Suppressor macrophage (primary cell): Measurements from ENCODE around the gene ENKD1.

Experiments used
- DNase-seq, 4 experiments: peaks; one replicate each; pipeline ENCODE4 v3.0.0-alpha.2; 2020 to 2022
- total RNA-seq, 17 experiments: gene quantifications; one replicate each; lab custom pipeline; 2026; ENCODE audit warnings: mixed read lengths in 6 of 17, inconsistent platforms in 3 of 17; lab: John Stamatoyannopoulos, UW

The ENKD1 gene, protein sequence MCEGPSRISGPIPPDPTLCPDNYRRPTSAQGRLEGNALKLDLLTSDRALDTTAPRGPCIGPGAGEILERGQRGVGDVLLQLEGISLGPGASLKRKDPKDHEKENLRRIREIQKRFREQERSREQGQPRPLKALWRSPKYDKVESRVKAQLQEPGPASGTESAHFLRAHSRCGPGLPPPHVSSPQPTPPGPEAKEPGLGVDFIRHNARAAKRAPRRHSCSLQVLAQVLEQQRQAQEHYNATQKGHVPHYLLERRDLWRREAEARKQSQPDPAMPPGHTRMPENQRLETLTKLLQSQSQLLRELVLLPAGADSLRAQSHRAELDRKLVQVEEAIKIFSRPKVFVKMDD
- total RNA-seq: 1.6 to 11.8 (median 5.4) reads per million in 17 experiments

DNA sequence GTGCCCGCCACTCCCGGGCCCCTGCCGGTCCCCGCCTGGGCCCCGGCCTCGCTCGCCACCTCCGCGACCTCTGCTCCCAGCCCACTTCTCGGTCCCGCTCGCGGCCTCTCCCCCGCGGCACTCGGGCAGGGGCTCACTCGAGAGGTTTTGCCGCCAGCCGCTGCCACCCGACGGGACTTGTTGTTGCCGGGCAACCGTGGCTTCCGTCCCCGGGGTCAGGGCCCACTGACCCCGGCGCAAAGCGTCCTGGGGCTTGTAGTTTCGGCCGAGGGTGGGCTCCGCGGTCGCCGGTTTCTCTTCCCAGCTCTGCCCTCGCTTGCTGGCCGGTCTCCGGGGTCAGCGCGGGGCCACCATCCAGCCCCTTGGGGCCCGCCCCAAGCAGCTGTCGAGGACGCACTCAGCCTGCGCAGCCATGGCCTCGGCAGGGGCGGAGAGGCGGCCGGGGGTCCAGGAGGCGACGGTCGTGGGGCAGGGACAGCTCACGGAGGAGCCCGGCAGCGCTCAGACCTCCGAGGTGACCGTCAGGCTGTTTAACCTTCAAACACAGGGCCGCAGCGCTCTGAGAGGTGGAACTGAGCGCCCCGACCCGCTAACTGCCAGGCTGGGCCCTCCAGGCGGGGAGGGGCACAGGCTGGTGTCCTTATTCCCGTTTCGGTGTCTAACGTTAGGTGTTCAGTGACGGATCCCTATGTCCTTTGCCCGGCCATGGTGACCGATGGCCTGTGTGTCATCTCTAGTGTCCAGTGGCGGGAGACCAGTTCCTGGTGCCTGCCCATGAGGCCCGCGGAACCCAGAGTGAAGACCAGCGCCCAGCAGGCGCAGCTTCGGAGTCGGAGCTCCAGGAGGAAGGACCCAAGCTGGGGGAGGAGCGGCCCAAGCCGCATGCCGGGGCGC lies at the start of gene ENKD1, which contains the start of gene C16orf86:
Gene ENKD1, minus strand, starts transcription at position 192 of the 894 bp plus-strand sequence. CDS start 308 bp downstream, outside the sequence.
Gene C16orf86, plus strand, starts transcription at position 256 of the 894 bp plus-strand sequence. Its CDS starts 157 bp downstream, at position 413.
- DNase-seq: peak; percentile 86 to 95 (median 92)

DNA sequence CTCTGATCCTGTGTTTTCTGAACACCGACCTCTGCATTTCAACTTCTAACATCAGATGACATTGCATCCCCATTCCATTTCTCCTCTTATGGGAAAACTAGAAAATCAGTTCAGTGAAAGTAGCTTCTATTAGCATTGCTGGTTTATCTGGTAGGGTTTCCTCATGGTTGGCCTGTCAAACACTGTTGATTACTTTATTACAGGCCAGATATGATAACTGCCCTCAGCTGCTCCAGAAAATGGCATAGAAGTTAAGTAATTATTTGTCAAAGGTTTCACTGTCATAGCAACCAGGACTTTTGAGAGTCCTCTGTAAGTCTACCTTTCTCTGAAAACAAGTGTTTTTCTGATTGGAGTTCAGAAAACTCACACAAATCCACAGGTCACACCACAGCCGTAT lies 49.5 kb upstream of the ENKD1 start:
- DNase-seq: no peak

DNA sequence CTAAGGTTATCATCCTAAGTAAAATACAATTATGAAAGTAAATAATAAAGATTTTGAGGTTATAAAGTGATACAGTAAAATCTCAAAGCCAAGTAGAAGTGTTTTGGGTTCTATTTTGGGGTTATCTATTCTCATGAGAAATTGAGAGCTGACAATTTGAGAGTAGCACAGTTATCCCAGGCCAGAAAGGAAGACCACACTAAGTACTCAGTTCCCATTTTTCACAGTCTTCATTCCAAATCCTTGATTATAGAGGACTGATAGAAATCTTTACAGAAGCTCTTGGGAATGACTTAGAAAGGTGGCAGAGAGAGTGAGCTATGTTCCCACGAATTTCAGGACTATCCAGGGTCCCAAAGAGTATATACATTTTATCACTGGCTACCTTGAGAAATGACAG lies 48.0 kb upstream of the ENKD1 start:
- no peak for DNase-seq

DNA sequence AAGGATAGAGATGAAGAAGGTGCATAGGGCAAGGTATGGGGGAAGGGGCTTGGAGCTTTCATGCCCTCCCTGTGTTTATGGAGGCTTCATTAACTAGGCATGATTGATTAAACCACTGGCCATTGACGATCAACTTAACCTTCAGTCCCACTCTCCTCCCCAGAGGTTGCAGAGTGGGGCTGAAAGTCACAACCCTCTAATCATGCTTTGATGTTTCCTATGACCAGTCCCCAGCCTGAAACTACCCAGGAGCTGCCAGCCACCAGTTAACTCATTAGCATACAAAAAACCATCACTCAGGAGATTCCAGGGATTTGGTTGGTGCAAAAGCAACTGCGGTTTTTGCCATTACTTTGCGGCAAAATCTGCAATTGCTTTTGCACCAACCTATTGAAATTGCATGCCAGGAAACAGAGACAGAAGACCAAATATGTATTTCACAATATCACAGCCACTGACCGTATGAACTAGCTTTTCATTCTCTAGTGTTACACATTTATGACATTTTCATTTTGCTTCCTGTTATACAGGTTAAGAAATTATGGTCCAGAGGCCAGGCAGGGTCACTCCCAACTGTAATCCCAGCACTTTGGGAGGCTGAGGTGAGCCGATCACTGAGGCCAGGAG lies 47.2 kb upstream of the ENKD1 start:
- no peak for DNase-seq

GRCh38 chr16:67710607-67711006 lies 44.1 kb upstream of the ENKD1 start:
- no peak for DNase-seq

DNA sequence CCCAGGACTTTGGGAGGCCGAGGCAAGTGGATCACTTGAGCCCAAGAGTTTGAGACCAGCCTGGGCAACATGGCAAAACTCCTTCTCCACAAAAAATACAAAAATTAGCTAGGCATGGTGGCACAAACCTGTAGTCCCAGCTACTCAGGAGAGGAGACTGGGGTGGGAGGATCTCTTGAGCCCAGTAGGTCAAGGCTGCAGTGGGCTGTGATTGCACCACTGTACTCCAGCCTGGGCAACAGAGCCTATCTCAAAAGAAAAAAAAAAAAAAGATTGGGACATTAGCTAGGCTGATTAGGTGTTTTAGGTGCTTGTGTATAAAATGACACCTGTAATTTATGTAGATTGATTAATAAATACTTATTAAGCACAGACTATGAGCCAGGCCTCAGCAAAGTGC lies 42.5 kb upstream of the ENKD1 start:
- no peak for DNase-seq

- no peak for DNase-seq
Measured at GRCh38 chr16:67708368-67708771, 41.8 kb upstream of the ENKD1 start.

GRCh38 chr16:67707790-67708189 lies 41.2 kb upstream of the ENKD1 start:
- DNase-seq: no peak

- no peak for DNase-seq
Measured at GRCh38 chr16:67707210-67707609, 40.7 kb upstream of the ENKD1 start.

GRCh38 chr16:67704110-67704509 lies 37.6 kb upstream of the ENKD1 start:
- peak in 3 of 4 experiments; percentile 36 to 43 (median 43) for DNase-seq

- DNase-seq: no peak
Measured at GRCh38 chr16:67703626-67704025, 37.1 kb upstream of the ENKD1 start.

GRCh38 chr16:67702130-67702529 lies 35.6 kb upstream of the ENKD1 start:
- no peak for DNase-seq

GRCh38 chr16:67701420-67701819 lies 34.9 kb upstream of the ENKD1 start:
- DNase-seq: no peak

DNA sequence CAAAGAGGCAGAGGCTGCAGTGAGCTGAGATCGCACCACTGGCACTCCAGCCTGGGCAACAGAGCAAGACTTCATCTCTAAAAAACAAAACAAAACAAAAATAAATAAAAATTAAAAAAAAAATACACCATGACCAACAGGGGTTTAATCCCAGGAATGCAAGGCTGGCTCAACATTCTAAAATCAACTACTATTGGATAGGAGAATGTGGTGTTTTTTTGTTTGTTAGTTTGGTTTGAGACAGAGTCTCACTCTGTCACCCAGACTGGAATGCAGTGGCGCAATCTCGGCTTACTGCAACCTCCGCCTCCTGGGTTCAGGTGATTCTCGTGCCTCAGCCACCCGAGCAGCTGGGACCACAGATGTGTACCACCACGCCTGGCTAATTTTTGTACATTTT lies 32.7 kb upstream of the ENKD1 start:
- DNase-seq: no peak

- DNase-seq: peak; percentile 14 to 55 (median 48)
Measured at GRCh38 chr16:67697422-67698185, 31.1 kb upstream of the ENKD1 start.

- DNase-seq: no peak
Measured at GRCh38 chr16:67694611-67695010, 28.1 kb upstream of the ENKD1 start.

DNA sequence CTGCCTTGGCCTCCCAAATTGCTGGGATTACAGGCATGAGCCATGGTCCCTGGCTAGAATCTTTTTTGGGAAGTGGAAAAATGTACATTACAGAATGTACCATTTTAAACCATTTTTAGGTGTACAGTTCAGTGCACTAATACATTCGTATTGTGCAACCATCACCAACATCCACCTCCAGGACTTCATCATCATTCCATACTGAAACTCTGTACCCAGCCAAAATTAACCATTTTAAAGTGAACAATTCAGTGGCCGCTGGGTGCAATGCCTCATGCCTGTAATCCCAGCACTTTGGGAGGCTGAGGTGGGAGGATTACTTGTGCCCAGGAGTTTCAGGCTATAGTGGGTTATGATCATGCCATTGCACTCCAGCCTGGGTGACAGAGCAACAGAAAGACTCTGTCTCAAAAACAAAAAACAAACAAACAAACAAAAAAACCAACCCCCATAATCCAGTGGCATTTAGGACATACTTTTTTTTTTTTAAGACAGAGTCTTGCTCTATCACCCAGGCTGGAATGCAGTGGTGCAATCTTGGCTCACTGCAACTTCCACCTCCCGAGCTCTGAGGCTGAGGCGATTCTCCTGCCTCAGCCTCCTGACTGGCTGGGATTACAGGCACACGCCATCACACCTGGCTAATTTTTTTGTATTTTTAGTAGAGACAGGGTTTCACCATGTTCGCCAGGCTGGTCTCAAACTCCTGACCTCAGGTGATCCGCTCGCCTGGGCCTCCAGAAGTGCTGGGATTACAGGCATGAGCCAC lies 27.2 kb upstream of the ENKD1 start:
- DNase-seq: peak in 1 of 4 experiments; percentile 8

GRCh38 chr16:67685388-67686112 lies 19.0 kb upstream of the ENKD1 start:
- no peak for DNase-seq

DNA sequence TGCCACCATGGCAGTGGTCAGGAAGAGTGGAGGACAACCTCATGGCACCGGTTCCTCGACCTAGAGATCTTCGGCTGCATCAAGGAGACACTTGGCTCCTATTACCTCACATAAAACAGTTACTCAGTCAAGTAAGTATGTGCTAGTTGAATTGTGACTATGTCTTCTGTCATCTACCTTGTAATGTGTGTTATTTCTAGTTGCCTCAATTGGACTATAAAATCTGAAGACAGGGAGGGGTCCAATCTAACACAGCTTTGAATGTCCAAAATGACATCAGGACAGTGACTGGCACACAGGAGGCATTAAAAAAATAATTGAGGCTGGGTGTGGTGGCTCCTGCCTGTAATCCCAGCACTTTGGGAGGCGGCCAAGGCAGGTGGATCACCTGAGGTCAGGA lies 17.2 kb upstream of the ENKD1 start:
- DNase-seq: no peak
